OCI-LY7 (cell line): ENCODE measurements around the gene RITA1.

Experiments
- EZH2phosphoT487 ChIP-seq: fragments of 200-600 bp; sonication (generic); IDR thresholded peaks from 2 replicates; pipeline ENCODE4 v1.6.1; 2018; ENCODE audit warnings: low read depth, borderline replicate concordance, mild to moderate bottlenecking, mixed run types, antibody characterized with exemption, low read length, moderate library complexity, mixed read lengths
- TF ChIP-seq, protein P1 (sequence below): fragments of 200-600 bp; sonication (generic); conservative IDR thresholded peaks from 2 replicates; pipeline ENCODE4 v1.5.1; 2014; ENCODE audit warnings: mild to moderate bottlenecking, antibody characterized with exemption, low read length, moderate library complexity, mixed read lengths

DNA sequence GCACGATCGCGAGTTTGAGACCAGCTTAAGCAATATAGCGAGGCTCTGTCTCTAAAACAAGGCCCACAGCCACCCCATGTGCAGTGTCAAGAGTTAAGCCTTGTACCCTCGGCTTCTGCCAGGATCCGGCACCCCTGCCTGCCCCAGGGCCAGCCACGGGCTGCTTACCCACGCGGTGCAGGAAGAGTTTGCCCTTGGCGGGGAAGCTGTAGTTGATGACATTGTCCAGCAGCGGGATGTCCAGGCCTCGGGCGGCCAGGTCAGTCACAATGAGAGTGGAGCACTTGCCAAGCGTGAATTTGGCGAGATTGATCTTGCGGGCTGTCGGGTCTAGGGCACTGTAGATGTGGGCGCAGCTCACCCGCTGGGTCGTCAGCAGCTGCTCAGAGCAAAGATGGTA, 13.3 kb upstream of the RITA1 start:
- TF ChIP-seq, protein P1, sequence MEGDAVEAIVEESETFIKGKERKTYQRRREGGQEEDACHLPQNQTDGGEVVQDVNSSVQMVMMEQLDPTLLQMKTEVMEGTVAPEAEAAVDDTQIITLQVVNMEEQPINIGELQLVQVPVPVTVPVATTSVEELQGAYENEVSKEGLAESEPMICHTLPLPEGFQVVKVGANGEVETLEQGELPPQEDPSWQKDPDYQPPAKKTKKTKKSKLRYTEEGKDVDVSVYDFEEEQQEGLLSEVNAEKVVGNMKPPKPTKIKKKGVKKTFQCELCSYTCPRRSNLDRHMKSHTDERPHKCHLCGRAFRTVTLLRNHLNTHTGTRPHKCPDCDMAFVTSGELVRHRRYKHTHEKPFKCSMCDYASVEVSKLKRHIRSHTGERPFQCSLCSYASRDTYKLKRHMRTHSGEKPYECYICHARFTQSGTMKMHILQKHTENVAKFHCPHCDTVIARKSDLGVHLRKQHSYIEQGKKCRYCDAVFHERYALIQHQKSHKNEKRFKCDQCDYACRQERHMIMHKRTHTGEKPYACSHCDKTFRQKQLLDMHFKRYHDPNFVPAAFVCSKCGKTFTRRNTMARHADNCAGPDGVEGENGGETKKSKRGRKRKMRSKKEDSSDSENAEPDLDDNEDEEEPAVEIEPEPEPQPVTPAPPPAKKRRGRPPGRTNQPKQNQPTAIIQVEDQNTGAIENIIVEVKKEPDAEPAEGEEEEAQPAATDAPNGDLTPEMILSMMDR: no peak
- no peak for TF ChIP-seq EZH2phosphoT487
